Hepatocyte (in vitro differentiated cells): ENCODE results near the gene LCT.
"Not testable (repeated sequence)": the region's sequence is repeated elsewhere in the genome, so short reads cannot be mapped to it uniquely, and the experiment has no call there.

Source experiments
- EZH2 ChIP-seq: fragments of 200-600 bp; sonication (generic); IDR thresholded peaks from 2 replicates; pipeline ENCODE4 v1.6.1; 2016; ENCODE audit warnings: antibody characterized with exemption, mild to moderate bottlenecking, borderline replicate concordance
- EZH2phosphoT487 ChIP-seq: fragments of 200-600 bp; sonication (generic); IDR thresholded peaks from one replicate; pipeline ENCODE4 v1.6.1; 2018; ENCODE audit warnings: antibody characterized with exemption, mild to moderate bottlenecking, low read depth, moderate library complexity; ENCODE audit not compliant: unreplicated experiment, severe bottlenecking
- TF ChIP-seq, protein P1 (sequence below): fragments of 200-600 bp; sonication (generic); IDR thresholded peaks from 2 replicates; pipeline ENCODE4 v1.5.1; 2016; ENCODE audit warnings: antibody characterized with exemption, mild to moderate bottlenecking; ENCODE audit not compliant: poor library complexity

DNA sequence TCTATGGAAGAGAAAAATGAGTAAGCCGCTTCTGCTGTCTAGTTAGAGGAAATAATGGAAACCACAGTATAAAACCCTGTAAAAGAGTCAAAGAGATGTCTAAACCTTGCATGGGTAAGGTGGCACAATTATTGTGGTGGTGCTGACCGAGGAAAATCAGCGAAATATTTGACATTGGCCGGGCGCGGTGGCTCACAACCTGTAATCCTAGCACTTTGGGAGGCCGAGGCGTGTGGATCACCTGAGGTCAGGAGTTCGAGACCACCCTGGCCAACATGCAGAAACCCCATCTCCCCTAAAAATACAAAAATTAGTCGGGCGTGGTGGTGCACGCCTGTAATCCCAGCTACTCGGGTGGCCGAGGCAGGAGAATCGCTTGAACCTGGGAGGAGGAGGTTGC lies 39.8 kb upstream of the LCT start:
- TF ChIP-seq, protein P1, sequence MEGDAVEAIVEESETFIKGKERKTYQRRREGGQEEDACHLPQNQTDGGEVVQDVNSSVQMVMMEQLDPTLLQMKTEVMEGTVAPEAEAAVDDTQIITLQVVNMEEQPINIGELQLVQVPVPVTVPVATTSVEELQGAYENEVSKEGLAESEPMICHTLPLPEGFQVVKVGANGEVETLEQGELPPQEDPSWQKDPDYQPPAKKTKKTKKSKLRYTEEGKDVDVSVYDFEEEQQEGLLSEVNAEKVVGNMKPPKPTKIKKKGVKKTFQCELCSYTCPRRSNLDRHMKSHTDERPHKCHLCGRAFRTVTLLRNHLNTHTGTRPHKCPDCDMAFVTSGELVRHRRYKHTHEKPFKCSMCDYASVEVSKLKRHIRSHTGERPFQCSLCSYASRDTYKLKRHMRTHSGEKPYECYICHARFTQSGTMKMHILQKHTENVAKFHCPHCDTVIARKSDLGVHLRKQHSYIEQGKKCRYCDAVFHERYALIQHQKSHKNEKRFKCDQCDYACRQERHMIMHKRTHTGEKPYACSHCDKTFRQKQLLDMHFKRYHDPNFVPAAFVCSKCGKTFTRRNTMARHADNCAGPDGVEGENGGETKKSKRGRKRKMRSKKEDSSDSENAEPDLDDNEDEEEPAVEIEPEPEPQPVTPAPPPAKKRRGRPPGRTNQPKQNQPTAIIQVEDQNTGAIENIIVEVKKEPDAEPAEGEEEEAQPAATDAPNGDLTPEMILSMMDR: not testable (repeated sequence)
- not testable (repeated sequence) for TF ChIP-seq EZH2, EZH2phosphoT487
